Measurements from ENCODE around the gene PIGW.

DNA sequence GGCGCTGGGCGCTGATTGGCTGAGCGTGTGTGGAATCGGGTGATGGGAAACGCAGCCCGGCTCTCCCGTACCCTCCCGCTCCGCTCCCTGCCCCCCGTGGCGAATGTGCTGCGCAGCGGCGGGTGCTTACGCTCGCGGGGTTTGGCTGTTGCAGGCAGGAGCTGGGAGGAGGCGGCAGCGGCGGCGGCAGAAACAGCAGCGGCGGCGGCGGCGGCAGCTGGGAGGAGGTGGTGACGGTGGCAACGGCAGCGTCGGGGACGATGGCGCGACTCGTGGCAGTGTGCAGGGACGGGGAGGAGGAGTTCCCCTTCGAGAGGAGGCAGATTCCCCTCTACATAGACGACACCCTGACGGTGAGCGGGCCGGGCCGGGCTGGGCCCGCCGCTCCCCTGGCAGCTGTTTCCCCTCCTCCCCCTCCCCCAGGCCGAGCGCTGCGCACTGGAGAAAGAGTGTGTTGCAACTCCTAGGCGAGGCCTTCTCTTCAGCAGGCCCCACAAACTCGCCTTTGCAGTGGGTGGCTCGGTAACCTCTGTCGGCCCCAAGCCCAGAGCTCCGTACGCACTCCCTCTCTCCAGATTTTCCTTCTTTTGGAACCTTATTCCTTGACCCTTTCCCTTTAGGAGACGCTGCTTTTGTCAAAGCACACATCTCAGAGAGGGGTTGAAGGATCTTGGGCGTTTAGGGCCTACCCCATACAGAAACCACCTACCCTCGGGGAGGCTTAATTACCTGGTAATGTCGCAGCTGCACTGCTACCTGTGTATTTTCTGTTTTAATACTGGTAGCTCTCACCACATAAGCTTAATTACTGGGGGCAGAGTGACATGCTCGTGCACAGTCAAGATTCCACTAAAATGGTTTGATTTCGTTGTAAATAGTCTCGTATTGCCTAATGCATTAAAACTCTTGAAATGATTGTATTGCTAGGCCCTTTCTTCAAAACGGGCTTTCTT lies 11.0 kb downstream of the PIGW start:
- TF ChIP-seq EZH2phosphoT487 (IDR thresholded peaks at IDR 0.05; ENCODE audit: insufficient read depth, low read depth) (no peak), EZH2 (IDR thresholded peaks at IDR 0.05; ENCODE audit: insufficient read depth, poor library complexity, severe bottlenecking) (no peak)
